Gastrocnemius medialis (tissue), 4 donors: Measurements from ENCODE around the gene TYRO3. TPM values are rescaled to one million over a fixed set of nuclear protein-coding genes. Genes with fewer than 3 reads are reported as not detected.

ENCODE experiments used
- ATAC-seq, 2 donors: fragments of 150-250 bp; one replicate each; pipeline ENCODE4 v1.9.1; 2016
- DNase-seq, 2 donors: peaks; one replicate each; pipeline ENCODE4 v3.0.0-alpha.2; 2019
- H3K27ac ChIP-seq, 4 donors: fragments of 200-600 bp; sonication (generic); 1 replicate in 1 of 4; 2 replicates in 3 of 4; pipeline ENCODE4 v1.5.1; 2016 to 2018; ENCODE audit warnings: mild to moderate bottlenecking in 2 of 4, moderate library complexity in 1 of 4
- H3K27me3 ChIP-seq, 3 donors: fragments of 200-600 bp; sonication (generic) in 2 of 3; 1 replicate in 1 of 3; 2 replicates in 2 of 3; pipeline versions ENCODE4 v1.5.1 to v1.6.0; 2016 to 2019; ENCODE audit warnings: mild to moderate bottlenecking in 1 of 3, moderate library complexity in 1 of 3
- H3K36me3 ChIP-seq, 2 donors: fragments of 200-600 bp; sonication (generic) in 1 of 2; one replicate each; pipeline ENCODE4 v1.5.1; 2017 to 2018
- H3K4me1 ChIP-seq, 2 donors: fragments of 200-600 bp; sonication (generic) in 1 of 2; one replicate each; pipeline ENCODE4 v1.5.1; 2016 to 2017; ENCODE audit warnings: mild to moderate bottlenecking in 2 of 2
- H3K4me3 ChIP-seq, 4 donors: fragments of 200-600 bp; sonication (generic) in 3 of 4; 1 replicate in 1 of 4; 2 replicates in 3 of 4; pipeline ENCODE4 v1.5.1; 2016 to 2019; ENCODE audit warnings: mild to moderate bottlenecking in 2 of 4
- H3K9me3 ChIP-seq, 3 donors: fragments of 200-600 bp; sonication (generic) in 2 of 3; 1 replicate in 1 of 3; 2 replicates in 2 of 3; pipeline ENCODE4 v1.5.1; 2016 to 2019
- CTCF ChIP-seq, 5 experiments: fragments of 450-650 bp in 3 of 5; fragments of 200-600 bp in 2 of 5; sonication (generic) in 2 of 5; IDR thresholded peaks in 4 of 5; conservative IDR thresholded peaks in 1 of 5; 1 replicate in 4 of 5; 2 replicates in 1 of 5; pipeline ENCODE4 v1.5.1; 2016 to 2019; ENCODE audit warnings: antibody characterized with exemption in 5 of 5, mild to moderate bottlenecking in 3 of 5, moderate library complexity in 3 of 5
- POLR2A ChIP-seq, 2 donors: fragments of 450-650 bp; IDR thresholded peaks; one replicate each; pipeline ENCODE4 v1.6.1; 2017; ENCODE audit warnings: antibody characterized with exemption in 2 of 2, mild to moderate bottlenecking in 2 of 2, moderate library complexity in 2 of 2
- in situ Hi-C, 4 donors: fragments of 200-750 bp; cut with MboI; loops; one replicate each; pipeline versions ENCODE4 v1.15.0 to v1.8.0; 2017; ENCODE audit warnings: low sequenced_read_pairs in 4 of 4
- intact Hi-C: fragments of 100-400 bp; cut with DNase I; formaldehyde crosslinking; loops from one replicate; pipeline ENCODE4 v1.15.1; 2023; ENCODE audit warnings: low total_unique reads
- total RNA-seq, 4 donors: library from RNA; depleted of rRNA; stranded (reverse); fragments of >200 nt; gene quantifications; one replicate each; pipeline versions ENCODE4 v1.1.0 to v1.2.3, GENCODE V29; 2016

Gene TYRO3
- total RNA-seq, 4 donors from 2014 or later: 1.6 to 4.4 (median 2.4) TPM

- ATAC-seq: no peak
- H3K4me1 ChIP-seq: no peaks in the 10 kb centered on the region
- in situ Hi-C loops: no loop called here
- H3K36me3 ChIP-seq: no peaks in the 10 kb centered on the region
- H3K27me3 ChIP-seq: no peaks in the 10 kb centered on the region
- H3K4me3 ChIP-seq: no peak overlapping the region
- H3K27ac ChIP-seq: no peak overlapping the region
- no peak for DNase-seq
- TF ChIP-seq CTCF (IDR thresholded peaks at IDR 0.05 in 4 of 5, conservative IDR thresholded peaks at IDR 0.05 in 1 of 5) (no peak), POLR2A (IDR thresholded peaks at IDR 0.05) (no peak)
- H3K9me3 ChIP-seq: no peaks in the 10 kb centered on the region
- intact Hi-C loops: no loop called here
These were observed 8.8 kb upstream of the TYRO3 start for GRCh38 chr15:41550066-41550775.

GRCh38 chr15:41553731-41554130, 5.3 kb upstream of the TYRO3 start:
- intact Hi-C loops (no loop called here), in situ Hi-C loops (no loop called here)
- no peak overlapping the region for H3K27ac ChIP-seq
- TF ChIP-seq POLR2A (IDR thresholded peaks at IDR 0.05) (no peak), CTCF (IDR thresholded peaks at IDR 0.05 in 4 of 5, conservative IDR thresholded peaks at IDR 0.05 in 1 of 5) (no peak)
- no peak for DNase-seq
- no peak for ATAC-seq
- peaks cover 6 to 8% of the 10 kb centered on the region in 2 donors for H3K4me1 ChIP-seq
- H3K4me3 ChIP-seq: no peak overlapping the region
- H3K36me3 ChIP-seq: no peaks in the 10 kb centered on the region
- no peaks in the 10 kb centered on the region for H3K9me3 ChIP-seq
- H3K27me3 ChIP-seq: no peaks in the 10 kb centered on the region

- no peaks in the 10 kb centered on the region for H3K36me3 ChIP-seq
- DNase-seq (no peak), ATAC-seq (no peak)
- in situ Hi-C loops (no loop called here), intact Hi-C loops (no loop called here)
- peaks cover 6 to 8% of the 10 kb centered on the region in 2 donors for H3K4me1 ChIP-seq
- H3K27me3 ChIP-seq: no peaks in the 10 kb centered on the region
- peak overlapping the region in 2 of 4 donors; percentile 3 to 37 for H3K27ac ChIP-seq
- H3K9me3 ChIP-seq: no peaks in the 10 kb centered on the region
- H3K4me3 ChIP-seq: no peak overlapping the region
- TF ChIP-seq CTCF (IDR thresholded peaks at IDR 0.05 in 4 of 5, conservative IDR thresholded peaks at IDR 0.05 in 1 of 5): no peak
- TF ChIP-seq POLR2A (IDR thresholded peaks at IDR 0.05): no peak
These were observed 4.7 kb upstream of the TYRO3 start for GRCh38 chr15:41554343-41554742.

- DNase-seq (no peak), ATAC-seq (no peak)
- in situ Hi-C loops (no loop called here), intact Hi-C loops (loop anchor here (5.0 kb wide), 3 partner anchors 47 to 257 kb away; partner anchors contain the start of gene MGA)
- TF ChIP-seq CTCF (IDR thresholded peaks at IDR 0.05 in 4 of 5, conservative IDR thresholded peaks at IDR 0.05 in 1 of 5) (no peak), POLR2A (IDR thresholded peaks at IDR 0.05) (no peak)
- H3K4me1 ChIP-seq: peaks cover 6 to 13% of the 10 kb centered on the region in 2 donors
- H3K36me3 ChIP-seq: no peaks in the 10 kb centered on the region
- H3K27ac ChIP-seq: peak overlapping the region in 1 of 4 donors; percentile 37
- peaks cover 0 to 5% (median 2%) of the 10 kb centered on the region in 3 donors for H3K27me3 ChIP-seq
- no peaks in the 10 kb centered on the region for H3K9me3 ChIP-seq
- H3K4me3 ChIP-seq: no peak overlapping the region
These were observed 4.1 kb upstream of the TYRO3 start for GRCh38 chr15:41554915-41555314.
